GM21825 (cell line): Measurements from ENCODE around the gene CA6.
"Not testable (repeated sequence)": the region's sequence is repeated elsewhere in the genome, so short reads cannot be mapped to it uniquely, and the experiment has no call there.

Experiments
- ATAC-seq: cut with Tn5 transposase; IDR thresholded peaks from one replicate; pipeline ENCODE4 v1.9.1; 2021; ENCODE audit warnings: mild to moderate bottlenecking, moderate library complexity; ENCODE audit not compliant: unreplicated experiment

The CA6 gene

DNA sequence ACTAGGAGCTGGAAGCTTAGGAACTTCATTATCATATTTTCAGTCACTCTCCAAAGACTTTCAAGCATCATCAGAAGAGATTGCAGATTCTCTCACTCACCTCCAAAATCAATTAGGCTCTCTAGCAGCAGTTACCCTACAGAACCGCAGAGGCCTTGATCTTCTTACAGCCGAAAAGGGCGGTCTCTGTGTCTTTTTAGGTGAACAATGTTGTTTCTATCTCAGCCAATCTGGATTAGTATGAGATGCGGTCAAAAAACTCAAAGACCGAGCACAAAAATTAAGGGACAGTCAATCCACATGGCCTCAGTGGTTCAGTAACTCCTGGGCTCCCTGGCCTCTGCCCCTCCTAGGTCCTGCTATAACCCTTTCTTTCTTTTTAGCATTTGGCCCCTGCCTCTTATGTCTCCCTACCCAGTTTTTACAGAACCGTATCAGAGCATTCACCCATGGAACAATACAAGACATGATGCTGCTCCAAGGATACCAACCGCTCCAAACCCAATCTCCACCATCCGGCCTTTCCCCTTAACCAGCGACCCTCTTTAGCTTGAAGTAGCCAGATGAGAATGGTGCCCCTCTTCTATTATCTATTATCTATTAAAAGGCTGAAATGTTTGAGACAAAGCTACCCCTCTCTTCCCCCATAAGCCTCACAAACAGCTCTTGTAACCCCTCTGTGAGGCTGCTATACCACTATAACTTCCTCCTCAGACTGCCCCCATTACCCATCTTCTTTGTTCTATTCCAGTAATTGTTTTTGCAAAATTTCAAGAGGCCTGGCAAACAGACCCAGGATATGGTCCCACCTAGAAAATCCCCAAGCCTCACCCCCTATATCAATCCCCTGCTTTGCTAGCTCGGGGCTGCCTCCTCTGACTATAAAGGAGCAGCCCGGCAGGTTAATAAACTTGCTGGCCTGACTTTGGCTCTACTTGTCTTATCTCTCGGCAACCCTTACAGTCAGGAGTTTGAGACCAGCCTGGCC, 18.7 kb upstream of the CA6 start:
- no peak for ATAC-seq

DNA sequence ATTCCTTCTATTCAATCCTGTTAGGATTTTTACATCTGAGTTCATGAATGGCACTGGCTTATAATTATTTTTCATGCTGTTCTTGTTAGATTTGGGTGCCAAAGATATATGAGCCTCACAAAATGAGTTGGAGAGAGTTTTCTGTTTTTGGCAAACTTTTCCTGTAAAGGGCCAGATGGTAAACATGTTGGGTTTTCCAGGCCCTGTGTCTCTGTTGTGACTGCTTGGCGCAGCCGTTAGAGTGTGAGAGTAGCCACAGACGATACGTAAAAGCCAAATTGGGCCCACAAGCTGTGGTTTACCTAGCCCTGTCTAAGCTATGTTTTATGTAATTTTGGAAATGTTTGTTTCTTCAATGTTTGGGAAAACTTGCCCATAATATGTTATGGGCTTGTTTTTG, 15.6 kb upstream of the CA6 start:
- ATAC-seq, result no peak

DNA sequence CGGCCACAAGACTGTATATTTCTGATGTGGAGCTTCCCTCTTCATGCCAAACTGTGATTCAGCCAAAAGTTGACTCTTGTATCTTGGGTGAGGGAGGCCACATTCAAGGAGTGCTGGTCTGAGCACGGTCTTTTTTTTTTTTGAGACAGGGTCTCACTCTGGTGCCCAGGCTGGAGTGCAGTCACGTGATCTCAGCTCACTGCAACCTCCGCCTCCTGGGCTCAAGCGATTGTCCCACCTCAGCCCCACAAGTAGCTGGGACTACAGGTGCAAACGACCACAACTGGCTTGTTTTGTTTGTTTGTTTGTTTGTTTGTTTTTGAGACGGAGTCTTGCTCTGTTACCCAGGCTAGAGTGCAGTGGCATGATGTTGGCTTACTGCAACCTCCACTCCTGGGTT, 8.6 kb upstream of the CA6 start:
- not testable (repeated sequence) for ATAC-seq

GRCh38 chr1:8937701-8938100, 8.0 kb upstream of the CA6 start:
- ATAC-seq, result no peak

DNA sequence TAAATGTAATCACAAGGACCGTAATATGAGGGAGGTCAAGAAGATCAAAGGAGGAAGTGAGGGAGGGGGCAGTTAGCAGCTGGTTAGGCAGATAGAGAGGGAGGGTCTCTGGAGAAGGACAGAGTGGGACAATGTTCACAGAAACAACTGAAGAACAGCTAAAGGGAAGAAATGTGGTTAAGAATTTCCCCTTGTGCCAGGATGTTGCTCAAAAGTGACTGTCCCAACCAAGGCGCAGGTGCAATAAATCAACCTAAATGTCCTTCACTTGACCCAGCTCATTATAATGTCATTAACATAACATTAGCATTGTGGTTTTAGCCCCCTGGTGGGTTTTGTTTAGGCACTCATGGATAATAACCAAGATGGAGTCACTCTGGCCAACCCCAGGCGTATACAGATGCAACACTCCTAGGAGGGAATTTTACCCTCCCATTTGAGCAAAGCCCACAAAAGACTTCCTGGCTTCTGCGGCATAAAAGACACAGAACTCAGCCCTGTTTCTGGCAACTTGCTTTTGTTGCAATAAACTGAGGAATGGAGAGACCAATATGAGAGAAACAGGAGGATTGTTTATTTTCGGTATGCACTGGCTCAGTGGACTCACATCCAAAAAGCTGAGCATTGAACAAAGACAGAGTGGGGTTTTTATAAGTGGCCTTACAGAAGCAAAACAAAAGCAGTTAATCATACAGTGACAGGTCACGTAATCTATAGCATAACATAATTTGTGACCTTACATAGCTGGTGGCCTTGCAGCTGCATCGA, 7.3 kb upstream of the CA6 start:
- no peak for ATAC-seq

GRCh38 chr1:8939000-8939265, 6.7 kb upstream of the CA6 start:
- no peak for ATAC-seq

DNA sequence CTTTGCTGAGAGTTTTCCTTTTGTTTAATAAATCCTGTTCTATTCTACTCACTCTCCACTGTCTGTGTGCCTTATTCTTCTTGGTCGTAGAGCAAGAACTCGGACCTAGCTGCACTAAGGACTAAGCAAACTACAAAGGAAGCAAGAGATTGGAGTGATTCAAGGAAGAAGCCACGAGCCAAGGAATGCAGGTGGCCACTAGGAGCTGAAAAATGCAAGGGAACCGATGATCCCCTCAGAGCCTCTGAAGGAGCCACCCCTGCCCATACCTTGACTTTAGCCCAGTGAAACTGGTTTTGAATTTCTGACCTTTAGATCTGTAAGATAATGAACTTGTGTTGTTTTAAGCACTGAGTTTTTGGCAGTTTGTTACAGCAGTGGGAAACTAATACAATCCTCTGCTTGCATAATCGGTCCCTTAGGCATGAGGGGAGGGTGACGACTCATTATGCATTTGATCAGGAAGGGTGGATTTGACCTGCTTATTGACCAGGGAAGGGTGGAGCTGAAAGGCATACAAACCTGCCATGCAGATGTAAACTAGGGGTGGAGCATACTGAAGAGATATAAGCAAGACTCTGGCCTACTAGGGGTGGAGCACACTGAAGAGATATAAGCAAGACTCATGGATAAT, 6.2 kb upstream of the CA6 start:
- no peak for ATAC-seq

- ATAC-seq, result no peak
Measured at GRCh38 chr1:8941906-8942305, 3.8 kb upstream of the CA6 start.

DNA sequence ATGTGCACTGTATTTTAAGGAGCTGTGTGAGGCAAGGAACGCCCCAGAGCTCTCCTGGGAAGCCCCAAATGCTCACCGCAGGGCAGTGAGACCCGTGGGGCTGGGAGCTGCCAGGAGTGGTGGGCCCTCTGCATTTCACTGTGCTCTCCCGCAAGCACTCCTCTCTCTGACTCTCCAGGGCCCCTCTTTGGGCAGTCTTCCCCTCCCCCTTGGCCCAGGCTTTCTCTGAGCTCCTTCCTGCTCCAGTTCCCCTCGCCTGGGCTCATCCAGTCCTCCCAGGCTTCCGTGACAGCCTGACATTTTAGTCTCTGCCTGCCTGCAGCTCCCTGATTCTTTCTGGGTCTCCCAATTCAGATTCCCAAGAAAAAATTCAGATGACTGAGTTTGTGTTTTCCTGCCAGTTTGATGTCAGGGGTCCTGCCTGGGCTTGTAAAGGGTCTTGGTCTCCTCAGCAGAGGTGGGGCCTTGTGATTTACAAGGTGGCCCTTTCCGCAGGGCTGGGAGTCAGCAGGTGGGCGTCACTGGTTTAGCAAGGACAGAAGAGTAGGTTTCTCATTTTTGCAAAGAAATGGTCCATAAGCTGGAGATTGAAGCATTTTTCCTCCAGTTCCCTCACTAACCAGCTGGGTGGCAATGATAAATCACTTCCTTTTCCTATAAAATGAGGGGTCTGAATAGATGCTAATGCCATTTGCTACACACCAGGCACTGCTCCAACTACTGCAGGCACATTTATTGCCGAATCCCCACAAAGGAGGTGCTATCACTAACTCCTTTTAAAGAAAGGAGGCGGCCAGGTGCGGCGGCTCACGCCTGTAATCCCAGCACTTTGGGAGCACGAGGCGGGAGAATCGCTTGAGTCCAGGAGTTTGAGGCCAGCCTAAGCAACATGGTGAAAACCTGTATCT, 1.9 kb upstream of the CA6 start:
- no peak for ATAC-seq

GRCh38 chr1:8947127-8947691, 1.5 kb downstream of the CA6 start:
- no peak for ATAC-seq

DNA sequence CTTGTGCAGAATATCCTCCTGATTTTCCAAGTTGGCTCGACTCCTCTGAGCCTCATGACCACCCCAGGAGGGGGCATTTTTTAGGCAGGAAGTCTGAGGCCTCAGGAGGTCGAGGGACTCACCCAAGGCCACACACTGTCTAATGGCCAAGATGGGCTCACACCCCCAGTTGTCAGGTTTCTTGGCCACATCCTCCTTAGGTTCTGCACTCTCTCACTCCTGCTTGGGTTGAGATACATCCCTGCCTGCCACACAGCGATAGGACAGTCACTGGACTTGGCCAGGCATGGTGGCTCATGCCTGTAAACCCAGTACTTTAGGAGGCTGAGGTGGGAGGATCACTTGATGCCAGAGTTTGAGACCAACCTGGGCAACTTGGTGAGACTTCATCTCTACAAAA, 4.6 kb downstream of the CA6 start:
- no peak for ATAC-seq

- ATAC-seq, result no peak
Measured at GRCh38 chr1:8951231-8951630, 5.6 kb downstream of the CA6 start.

GRCh38 chr1:8955406-8955805, 9.7 kb downstream of the CA6 start:
- ATAC-seq, result no peak

DNA sequence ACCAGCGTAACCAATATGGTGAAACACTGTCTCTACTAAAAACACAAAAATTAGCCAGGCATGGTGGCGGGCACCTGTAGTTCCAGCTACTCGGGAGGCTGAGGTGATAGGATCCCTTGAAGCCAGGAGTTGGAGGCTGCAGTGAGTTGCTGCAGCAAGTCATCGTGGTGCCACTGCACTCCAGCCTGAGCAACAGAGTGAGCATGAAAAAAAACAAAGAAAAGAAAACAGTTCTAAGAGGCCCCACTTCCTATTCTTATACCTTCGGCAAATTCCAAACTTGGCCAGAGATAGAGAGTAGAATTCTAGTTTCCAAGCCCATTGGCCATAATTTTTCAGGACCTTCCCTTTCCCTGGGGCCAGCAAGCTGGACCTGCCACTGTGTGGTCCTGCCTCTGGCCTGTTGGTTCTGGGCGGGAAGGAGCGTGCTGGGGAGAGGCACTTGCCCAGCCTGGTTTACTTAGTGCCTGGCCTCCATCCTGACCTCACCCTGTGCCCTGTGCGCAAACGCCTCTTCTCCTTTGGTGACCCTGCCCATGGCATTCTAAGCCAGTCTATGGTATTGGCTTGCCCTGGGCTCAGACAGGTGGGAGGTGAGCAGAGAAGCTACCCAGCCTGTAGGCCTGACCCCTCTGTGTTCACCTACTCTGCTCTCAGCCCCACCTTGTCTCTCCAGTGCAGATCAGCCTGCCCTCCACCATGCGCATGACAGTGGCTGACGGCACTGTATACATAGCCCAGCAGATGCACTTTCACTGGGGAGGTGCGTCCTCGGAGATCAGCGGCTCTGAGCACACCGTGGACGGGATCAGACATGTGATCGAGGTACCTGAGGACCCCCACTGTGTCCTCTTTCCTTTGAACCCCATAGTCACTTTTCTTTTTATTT, 11.0 kb downstream of the CA6 start:
- ATAC-seq, result no peak

GRCh38 chr1:8962812-8963530, 17.3 kb downstream of the CA6 start:
- ATAC-seq, result no peak

DNA sequence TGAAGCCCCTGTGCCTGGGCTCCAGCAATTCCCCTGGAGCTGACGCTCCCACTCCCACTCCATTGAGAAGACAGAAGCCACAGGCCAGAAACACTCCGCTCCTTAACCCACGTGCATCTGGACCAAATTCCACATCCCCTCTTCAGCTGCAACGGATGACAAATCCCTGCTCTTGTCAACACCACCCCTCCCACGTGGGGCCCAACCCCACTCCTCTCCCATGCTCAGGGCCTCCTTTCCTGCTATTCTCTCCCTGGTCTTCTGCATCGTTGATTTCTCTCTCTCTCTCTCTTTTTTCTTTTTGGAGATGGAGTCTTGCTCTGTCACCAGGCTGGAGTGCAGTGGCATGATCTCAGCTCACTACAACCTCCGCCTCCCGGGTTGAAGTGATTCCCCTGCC, 18.3 kb downstream of the CA6 start:
- no peak for ATAC-seq

DNA sequence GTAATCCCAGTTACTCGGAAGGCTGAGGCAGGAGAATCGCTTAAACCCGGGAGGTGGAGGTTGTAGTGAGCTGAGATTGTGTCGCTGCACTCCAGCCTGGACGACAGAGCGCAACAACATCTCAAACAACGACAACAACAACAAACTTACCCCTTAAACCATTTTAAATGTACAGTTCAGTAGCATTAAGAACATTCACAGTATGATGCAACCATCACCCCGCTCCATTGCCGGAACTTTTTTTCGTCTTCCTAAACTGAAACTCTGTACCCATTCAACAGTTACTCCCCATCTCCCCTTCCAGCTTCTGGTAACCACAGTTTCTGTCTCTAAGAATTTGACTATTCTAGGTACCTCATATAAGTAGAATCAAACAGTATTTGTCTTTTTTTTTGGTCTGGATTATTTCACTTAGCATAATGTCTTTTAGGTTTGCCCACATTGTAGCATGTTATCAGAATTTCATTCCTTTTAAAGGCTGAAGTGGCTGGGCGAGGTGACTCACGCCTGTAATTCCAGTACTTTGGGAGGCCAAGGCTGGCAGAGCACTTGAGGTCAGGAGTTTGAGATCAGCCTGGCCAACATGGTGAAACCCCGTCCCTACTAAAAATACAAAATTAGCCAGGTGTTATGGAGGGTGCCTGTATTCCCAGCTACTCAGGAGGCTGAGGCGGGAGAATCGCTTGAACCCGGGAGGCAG, 19.6 kb downstream of the CA6 start:
- ATAC-seq, result no peak

GRCh38 chr1:8966606-8967005, 20.9 kb downstream of the CA6 start:
- ATAC-seq, result no peak
